HG03575 (cell line): ENCODE measurements around the gene NFKBIL1.

Experiments used
- ATAC-seq: cut with Tn5 transposase; IDR thresholded peaks from one replicate; pipeline ENCODE4 v1.9.1; 2021; ENCODE audit not compliant: unreplicated experiment, insufficient number of reproducible peaks, low FRiP score; ENCODE audit errors: extremely low read depth

NFKBIL1 gene

GRCh38 chr6:31597006-31597405, 49.6 kb downstream of the NFKBIL1 start:
- no peak for ATAC-seq

DNA sequence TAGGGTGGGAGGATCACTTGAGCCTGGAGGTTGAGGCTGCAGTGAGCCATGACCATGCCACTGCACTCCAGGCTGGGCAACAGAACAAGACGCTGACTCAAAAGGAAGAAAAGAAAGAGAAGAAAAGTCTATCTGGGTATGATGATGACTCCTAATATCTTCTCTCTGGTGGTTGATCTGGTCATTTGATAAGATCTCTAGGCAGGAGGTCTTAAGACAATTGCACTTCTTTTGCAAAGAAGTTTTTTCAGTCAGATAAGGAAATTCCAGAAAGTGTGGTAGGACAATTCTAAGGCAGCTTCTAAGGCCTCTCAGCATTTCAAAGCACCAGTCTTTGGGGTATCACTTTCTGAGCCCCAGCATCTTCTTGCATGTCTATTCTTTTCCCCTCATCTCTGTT, 59.9 kb downstream of the NFKBIL1 start:
- ATAC-seq: no peak
